DMS53 (cell line): ENCODE results near the gene DAZ2.
"Not testable (repeated sequence)": the region's sequence is repeated elsewhere in the genome, so short reads cannot be mapped to it uniquely, and the experiment has no call there.

Experiments
- DNase-seq: peaks from one replicate; lab custom pipeline; 2025; lab: John Stamatoyannopoulos, UW

The DAZ2 gene, protein sequence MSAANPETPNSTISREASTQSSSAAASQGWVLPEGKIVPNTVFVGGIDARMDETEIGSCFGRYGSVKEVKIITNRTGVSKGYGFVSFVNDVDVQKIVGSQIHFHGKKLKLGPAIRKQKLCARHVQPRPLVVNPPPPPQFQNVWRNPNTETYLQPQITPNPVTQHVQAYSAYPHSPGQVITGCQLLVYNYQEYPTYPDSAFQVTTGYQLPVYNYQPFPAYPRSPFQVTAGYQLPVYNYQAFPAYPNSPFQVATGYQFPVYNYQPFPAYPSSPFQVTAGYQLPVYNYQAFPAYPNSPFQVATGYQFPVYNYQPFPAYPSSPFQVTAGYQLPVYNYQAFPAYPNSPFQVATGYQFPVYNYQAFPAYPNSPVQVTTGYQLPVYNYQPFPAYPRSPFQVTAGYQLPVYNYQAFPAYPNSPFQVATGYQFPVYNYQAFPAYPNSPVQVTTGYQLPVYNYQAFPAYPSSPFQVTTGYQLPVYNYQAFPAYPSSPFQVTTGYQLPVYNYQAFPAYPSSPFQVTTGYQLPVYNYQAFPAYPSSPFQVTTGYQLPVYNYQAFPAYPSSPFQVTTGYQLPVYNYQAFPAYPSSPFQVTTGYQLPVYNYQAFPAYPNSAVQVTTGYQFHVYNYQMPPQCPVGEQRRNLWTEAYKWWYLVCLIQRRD

DNA sequence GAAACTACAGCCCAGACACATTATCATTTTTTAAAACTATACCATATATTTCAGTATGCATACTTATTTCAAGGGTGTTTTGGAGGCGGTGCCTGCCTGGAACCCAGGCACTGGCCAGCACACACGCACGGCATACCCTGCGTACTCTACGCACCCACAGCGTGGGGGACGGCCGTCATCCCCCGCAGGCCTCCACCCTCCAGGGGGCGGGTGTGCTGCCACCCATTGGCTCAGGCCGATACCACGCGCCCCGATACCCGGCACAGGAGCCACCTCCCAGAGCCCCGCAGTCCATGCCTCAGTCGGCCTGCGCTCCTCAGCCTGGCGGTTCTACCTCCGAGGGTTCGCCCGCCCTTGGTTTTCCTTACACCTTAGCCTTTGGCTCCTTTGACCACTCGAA, at the start of gene DAZ2:
Gene DAZ2 (plus strand): TSS at position 301 of the 400 bp plus-strand sequence. CDS start 208 bp downstream, outside the sequence.
- not testable (repeated sequence) for DNase-seq

DNA sequence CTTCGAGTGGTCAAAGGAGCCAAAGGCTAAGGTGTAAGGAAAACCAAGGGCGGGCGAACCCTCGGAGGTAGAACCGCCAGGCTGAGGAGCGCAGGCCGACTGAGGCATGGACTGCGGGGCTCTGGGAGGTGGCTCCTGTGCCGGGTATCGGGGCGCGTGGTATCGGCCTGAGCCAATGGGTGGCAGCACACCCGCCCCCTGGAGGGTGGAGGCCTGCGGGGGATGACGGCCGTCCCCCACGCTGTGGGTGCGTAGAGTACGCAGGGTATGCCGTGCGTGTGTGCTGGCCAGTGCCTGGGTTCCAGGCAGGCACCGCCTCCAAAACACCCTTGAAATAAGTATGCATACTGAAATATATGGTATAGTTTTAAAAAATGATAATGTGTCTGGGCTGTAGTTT, 20.4 kb upstream of the DAZ2 start, which contains the start of gene DAZ1:
Gene DAZ1 (minus strand): TSS at position 101 of the 400 bp plus-strand sequence. CDS start 208 bp downstream, outside the sequence.
- not testable (repeated sequence) for DNase-seq

DNA sequence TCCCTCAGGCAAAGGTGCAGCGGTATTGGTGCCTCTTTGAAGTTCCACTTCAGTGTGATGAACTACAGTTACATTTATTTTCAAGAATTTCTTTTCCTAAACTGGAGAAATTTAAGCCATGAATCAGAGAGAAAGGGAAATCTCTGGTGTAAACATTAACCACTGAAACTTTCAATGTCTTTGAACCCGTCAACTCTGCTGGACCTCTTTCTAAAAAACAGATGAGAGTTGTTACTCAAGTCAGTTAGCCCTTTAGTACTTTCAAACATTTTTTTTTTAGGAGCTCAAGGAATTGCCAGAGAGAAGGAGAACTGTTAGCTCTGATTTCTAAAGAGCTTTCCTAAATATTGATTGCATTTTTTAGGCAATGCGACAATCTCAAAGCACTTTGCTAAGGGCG, 11.9 kb upstream of the DAZ2 start:
- not testable (repeated sequence) for DNase-seq

DNA sequence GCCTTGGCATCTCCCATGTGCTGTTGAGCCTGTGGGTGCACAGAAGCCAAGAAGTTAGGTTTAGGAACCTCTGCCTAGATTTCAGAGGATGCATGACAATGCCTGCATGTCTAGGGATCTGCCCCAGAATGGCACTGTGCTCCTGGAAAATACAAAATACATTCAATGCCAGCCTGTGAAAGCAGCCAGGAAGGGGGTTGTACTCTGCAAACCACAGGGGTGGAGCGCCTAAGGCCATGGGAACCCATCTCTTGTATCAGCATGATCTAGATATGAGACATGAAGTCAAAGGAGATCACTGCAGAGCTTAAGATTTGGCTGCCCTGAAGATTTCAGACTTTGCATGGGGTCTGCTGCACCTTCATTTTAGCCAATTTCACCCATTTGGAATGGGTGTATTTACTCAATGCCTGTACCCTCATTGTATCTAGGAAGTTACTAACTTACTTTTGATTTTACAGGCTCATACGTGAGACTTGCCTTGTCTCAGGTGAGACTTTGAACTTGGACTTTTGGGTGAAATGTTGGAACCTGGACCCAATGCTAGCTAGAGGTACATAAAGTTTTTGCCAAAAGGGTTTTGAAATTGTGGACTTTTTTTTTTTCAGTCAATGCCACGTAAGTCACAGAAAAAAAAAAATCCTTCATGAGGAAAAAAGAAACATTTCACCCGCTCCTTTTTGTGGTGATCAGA, 9.4 kb upstream of the DAZ2 start:
- DNase-seq: not testable (repeated sequence)

DNA sequence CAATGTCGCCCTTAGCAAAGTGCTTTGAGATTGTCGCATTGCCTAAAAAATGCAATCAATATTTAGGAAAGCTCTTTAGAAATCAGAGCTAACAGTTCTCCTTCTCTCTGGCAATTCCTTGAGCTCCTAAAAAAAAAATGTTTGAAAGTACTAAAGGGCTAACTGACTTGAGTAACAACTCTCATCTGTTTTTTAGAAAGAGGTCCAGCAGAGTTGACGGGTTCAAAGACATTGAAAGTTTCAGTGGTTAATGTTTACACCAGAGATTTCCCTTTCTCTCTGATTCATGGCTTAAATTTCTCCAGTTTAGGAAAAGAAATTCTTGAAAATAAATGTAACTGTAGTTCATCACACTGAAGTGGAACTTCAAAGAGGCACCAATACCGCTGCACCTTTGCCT, 8.7 kb upstream of the DAZ2 start:
- DNase-seq: not testable (repeated sequence)
